Femur (tissue), 1 donor: ENCODE measurements around the gene PADI2.

Experiments used
- DNase-seq: peaks from one replicate; pipeline ENCODE4 v3.0.0-alpha.2; 2017

The PADI2 gene

DNA sequence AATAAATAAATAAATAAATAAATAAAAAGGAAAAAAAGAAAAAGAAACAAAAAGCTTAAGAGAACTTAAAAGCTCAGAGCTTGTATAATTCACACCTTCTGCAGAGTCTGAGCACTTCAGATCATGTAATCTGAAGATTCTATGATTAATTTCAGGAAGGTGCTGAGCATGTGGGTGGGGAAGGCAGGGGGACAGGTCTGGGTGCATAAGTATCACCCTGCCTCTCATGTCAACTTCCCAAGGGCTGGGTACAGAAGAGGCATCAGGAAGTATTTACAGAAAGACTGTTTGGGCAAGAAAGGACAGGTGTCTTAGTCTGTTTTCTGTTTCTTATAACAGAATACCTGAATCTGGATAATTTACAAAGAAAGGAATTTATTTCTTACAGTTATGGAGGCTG lies 20.4 kb upstream of the PADI2 start:
- no peak for DNase-seq

DNA sequence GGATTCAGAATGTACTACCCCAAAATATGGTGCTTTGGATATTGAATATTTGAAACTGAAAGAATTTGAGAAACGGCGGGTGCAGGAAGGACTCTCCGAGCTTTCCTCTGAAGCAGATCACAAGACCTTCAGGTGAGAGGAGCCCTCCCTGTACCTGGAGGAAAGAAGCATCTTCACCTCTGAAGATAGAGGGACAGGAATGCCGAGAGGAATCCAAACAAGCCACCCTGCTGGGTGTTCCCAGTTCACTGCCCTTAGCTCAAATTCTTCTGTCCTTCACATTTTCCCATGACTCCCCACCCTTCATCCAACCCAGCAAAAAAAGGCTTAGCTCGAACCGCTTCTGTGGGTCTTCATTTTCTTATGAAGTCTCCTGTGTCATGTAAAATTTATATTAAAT lies 18.2 kb upstream of the PADI2 start:
- no peak for DNase-seq

DNA sequence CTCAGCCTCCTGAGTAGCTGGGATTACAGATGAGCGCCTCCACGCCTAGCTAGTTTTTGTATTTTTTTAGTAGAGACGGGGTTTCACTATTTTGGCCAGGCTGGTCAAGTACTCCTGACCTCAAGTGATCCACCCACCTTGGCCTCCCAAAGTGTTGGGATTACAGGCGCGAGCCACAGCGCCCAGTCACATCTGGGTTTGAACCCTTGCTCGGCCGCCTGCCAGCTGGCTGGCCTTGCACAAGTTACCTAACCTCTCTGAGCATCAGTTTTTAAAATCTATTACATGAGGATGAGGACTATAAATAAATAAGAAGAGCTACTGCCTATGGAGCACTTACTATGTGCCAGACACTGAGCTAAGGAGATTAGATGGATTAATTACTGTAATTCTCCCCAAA lies 17.7 kb upstream of the PADI2 start:
- no peak for DNase-seq

DNA sequence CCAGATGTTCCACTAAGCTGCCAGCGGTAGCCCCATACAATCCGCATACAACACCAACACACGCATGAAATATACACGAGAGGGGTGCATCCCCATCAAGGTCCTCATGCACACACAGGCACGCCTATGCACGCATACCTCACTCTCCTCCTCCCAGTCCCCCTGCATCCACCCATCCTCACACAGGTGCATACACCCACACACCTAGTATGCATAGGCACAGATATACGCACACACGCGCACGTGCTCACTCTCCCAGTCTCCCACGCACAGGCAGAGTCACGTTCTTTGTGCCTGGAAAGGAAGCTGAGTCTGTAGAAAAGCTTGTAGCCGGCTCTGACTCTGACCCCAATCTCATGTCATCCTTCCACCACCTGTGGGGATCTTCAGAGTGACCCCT lies 16.9 kb upstream of the PADI2 start:
- no peak for DNase-seq

DNA sequence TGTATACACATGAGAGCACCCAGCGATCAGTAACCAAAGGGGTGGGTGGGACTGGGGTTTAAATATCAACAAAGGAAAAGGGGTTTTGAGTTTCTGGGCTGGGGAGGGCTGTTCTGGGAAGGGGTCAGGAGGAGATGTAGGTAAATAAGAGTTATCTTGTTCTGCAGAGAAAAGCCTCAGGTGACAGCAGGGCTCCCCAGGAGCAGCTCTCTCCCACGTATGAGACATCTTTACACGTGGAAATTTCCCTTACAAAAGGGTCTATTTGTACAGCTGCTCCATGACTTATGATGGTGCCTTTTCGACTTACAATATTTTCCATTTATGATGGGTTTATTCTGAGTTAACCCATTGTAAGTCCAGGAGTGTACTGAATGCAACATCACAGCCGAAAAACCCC lies 16.3 kb upstream of the PADI2 start:
- DNase-seq: no peak

DNA sequence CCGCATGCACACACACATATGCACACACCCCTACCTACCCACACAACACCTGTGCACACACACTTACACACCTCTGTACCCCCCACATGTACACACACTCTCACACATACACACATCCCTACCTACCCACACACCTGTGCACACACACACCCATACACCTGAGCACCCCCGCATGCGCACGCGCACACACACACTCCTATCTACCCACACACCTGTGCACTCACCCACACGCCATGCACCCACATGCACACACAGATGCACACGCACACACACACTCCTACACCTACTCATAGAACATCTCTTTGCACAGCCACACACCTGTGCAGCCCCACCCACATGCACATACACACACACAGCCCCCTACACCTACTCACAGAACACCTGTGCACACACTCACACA lies 15.5 kb upstream of the PADI2 start:
- DNase-seq: no peak

DNA sequence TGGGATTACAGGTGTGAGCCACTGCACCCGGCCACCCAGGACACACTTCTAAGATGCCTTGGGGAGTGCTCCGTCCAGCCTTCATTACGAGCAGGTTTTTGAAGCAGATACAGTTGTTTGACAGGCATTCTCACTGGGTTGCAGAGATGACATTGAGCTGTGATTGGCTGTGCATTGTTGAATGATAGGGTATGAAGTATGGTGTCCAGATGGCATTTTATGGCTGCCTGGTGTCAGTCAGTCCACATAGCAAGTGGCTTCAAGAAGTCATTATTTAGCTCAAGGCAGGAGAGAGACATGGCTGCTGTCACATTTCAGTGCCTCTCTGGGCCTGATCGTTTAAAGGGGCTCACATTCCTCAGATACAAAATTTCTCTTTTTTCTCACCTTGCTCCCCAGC lies 14.8 kb upstream of the PADI2 start:
- DNase-seq: no peak

DNA sequence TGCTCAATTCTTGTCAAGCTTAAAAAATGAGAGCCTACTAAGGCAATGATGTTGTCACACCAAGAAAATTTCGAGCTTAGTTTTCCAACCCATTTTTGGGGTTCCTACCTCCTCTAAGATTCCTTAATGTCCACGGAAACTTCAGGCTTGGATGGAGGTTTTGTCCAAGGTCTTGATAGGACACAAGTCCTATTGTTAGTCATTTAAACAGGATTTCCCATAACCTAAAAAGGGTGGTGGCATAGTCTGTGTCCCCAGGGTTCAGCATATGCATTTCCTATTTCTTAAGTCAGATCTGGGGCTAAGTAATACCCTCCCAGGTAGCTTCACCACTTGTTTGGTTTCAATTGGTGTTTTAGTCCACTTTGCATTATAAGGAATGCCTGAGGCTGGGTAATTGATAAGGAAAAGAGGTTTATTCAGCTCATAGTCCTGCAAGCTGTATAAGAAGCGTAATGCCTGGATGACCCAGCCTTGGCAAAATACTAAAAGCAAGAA lies 10.9 kb upstream of the PADI2 start:
- no peak for DNase-seq

DNA sequence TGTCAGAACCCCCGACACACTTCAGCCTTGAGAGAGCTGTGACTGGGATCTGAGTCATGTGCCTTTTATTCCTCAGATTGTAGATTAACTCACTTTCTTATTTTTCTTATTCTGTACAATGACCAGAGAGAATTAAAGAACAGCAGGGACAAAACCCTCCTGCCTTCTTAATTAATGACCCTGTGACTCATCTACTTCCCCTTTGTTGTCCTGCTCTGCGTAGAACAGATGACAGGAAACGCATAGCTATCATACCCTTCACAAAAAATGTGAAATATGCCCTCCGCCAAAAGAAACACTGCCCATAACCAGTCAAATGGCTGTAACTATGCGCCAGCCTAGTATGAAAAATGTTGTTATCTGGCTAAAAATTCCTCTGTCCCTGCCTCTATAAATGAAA lies 9.1 kb upstream of the PADI2 start:
- DNase-seq: no peak

DNA sequence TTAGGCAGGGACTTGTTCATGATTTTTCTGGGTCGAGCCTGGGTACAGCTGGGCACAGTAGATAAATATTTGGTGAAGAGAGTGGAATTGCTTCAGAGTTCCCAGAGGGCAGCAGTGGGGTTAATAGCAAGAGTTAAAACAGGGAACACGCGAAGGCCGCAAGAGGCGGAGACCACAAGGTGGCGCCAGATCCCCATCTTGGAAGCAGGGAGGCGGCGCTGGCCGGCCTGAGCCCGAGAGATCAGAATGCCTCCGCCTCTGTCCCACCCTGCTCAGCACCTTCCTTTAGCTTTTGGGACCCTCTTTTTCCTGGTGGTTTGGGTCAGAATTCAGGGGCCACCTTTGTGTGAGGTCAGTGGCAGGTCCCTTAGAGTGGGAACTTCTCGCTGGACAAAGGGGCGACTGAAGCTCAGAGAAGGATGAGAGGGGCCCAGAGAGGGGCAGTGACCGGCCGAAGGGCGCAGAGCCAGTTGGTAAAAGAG lies 6.5 kb upstream of the PADI2 start:
- peak; percentile 91 for DNase-seq

DNA sequence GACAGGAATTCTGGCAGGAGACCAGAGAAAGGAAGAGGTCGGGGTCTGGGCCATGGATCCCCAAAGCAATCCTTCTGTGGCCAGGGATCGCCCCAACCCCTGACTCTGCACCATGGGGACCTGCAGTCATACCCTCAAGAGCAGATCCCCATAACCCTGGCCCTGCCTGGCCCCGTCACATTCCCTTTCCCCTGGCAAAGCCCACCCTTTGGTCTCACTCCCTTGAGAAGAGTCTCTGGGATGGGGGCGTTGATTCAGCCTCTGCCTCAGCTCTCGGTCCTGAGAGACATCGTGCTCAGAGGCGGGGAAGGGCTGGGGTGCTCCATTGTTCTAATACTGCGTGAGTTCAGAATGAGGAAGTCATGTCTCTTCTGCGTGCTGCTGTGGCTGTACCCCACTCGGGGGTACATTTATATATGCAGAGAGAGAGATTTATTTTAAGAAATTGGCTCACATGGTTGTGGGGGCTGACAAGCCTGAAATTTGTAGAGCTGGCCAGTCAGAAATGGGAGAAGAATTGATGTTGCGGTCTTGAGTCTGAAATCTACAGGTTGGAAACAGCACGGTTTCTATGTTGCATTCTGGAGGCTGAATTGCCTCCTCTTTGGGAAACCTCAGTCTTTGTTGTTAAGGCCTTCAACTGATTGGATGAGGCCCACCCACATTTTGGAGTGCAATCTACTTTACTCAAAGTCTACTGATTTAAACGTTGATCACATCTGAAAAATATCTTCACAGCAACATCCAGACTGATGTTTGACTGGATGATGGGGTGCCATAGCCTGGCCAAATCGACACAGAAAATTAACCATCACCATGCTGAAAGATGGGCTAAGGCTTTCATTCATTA lies 4.2 kb upstream of the PADI2 start:
- DNase-seq: no peak

DNA sequence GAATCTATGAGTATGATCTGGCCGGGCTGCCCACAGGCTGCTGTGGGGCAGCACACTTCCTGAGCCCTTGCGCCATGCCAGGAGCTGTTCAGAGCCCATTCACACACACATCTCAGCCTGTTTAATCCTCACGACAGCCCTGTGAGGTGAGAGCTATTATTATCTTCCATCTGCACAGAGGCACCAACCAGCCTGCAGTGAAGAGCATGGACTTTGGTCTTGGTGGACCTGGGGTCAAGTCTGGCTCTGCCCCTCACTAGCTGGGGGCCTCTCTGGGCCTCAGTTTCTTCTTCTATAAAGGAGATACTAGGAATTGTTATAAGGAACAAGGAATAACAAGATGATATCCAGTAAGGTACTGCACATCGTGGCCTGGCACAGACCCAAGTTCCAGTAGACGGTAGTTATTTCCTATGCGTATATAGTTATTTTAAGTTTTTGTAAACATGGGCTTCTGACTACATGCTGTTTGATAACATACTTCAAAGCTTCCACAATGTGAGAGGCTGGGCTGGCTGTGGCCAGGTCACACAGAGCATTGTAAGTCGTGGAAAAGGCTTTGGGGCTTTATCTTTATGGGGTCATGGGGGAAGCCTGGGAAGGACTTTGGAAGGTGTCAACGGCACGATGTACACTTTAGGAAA lies 3.4 kb upstream of the PADI2 start:
- DNase-seq: no peak

DNA sequence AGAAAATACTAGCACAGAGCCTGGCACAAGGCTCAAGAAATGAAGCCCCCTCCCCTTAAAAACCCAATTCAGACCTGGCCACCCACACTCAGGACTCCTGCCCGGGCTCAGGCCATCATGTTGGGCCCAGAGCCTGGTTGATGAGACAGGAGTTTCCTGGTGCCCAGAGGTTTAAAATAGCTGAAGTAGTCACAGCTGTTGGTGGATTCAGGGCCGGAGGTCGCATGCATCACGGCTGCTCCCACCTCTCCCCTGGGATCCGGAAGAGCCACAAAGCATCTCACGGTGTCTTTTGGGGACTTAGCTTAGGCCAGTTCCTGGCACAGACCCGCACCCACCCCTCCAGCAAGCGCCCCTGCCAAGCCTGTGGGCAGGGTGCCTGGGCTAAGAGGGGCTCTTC lies 2.6 kb upstream of the PADI2 start:
- DNase-seq: no peak

DNA sequence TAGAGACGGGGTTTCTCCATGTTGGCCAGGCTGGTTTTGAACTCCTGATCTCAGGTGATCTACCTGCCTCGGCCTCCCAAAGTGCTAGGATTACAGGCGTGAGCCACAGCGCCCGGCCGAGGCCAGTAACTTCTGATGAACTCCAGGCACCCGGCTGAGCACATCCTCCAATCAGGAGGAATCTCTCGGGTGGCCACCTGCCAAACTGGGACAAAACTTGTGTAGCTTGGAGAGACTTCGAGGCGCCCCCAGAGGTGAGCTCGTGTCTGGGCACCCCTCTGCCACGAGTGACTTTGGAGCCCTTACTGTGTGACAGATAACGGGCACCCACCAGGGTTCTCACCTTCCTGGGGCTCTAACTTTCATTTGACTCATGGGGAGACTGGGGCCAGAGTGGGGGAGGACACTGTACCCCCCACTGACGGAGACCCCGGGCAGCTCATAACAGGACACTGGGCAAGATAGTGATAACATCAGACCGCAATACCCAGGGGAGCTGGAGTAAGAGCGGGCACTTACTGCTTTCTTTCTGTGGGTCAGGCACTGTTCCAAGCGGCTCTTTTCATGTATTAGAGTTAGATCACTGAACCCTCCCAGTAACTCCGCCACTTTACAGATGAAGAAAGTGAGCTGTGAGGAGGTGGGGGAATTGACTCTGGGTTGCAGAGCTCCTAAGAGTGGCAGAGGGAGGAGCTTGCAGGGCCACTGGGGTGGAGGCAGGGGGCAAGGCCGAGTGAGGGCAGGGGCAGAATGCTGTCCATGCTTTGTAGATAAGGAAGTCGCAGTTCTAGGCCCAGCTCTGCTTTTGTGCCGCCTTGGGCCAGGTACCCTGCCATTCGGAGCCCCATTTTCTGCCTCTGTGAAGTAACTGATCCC lies 1.9 kb upstream of the PADI2 start:
- no peak for DNase-seq

DNA sequence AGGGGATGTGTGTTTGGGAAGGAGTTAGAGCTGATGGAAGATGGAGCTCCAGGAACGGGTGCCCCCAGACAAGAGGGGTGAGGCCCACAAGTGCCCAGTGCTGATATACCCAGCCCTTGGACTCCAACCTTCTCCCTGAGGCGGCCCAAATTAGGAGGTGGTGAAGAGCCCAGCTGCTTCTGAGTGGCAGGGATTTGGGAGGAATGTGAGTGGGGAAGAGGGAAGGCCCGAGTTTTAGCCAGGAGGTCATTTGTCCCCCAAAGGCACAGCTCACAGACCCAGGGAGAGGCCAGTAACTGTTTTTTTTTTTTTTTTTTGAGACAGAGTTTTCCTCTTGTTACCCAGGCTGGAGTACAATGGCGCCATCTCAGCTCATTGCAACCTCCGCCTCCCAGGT lies 1.2 kb upstream of the PADI2 start:
- DNase-seq: no peak

DNA sequence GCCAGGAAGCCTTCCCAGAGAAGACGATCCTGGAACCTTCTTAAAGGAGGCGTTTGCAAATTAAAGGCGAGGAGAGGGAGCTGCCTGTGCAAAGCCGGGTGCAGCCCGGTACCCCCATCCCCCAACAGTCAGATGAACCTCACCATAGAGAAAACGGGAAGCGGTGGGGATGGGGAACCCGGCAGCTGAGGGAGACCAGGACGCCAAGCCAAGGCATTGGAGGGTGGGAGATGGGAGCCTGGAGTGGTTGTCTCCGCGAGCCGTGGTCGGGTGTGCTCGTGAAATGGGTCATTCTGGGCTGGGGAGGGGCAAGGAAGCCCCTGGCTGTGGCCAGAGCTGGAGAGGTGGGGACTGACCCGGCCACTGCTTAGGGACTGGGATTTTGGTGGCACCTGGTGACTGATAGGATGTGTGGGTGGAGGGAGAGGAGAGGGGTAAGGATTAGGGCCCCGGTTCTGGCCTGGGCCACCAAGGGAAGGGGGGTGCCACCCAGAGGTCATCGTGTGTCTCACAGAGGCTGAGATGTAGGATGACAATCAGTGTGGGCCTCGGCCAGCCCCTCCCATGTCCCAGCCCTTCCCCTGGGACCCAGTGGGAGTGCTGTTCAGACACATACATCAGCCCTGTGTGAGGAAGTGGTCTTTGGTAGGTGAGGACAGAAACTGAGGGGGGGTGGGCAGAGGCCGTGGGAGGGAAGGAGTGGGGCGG lies 676 bp upstream of the PADI2 start:
- DNase-seq: no peak

DNA sequence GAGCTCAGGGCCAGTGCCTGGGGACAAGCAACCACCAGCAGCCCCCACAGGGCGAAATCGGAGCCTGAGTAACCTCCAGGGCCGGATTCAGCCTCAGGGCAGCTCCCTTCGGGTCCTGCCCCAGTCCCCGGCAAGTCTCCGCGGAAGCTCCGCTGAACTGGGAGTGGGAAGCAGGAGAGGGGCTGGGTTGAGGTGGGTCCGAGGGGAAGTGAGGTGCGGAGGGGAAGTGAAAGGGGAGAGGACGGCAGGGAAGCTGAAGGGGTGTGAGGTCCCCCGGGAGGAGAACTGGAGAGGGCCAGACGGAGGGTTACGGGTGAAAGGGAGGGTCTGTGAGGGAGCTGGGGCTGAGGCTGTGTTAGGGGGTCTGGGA lies 560 bp downstream of the PADI2 start:
- no peak for DNase-seq

DNA sequence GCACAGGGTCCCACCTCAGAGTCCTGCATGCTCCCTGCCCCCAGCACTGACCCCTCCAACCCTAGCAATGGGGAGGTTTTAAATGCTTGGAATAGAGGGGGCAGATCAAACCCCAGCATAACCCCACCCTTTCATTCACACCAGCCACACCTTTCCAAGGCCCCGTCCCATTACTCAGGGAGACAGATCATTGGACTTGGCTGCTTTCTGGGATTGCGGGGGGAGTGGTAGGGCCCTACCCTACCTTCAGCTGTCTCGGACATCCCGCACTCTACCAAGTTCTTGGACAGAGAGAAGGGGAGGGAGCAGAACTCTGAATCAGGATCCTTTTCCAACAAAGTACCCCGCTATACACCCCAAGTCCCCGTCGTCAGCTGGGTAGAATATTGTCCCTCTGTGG lies 983 bp downstream of the PADI2 start:
- DNase-seq: no peak

DNA sequence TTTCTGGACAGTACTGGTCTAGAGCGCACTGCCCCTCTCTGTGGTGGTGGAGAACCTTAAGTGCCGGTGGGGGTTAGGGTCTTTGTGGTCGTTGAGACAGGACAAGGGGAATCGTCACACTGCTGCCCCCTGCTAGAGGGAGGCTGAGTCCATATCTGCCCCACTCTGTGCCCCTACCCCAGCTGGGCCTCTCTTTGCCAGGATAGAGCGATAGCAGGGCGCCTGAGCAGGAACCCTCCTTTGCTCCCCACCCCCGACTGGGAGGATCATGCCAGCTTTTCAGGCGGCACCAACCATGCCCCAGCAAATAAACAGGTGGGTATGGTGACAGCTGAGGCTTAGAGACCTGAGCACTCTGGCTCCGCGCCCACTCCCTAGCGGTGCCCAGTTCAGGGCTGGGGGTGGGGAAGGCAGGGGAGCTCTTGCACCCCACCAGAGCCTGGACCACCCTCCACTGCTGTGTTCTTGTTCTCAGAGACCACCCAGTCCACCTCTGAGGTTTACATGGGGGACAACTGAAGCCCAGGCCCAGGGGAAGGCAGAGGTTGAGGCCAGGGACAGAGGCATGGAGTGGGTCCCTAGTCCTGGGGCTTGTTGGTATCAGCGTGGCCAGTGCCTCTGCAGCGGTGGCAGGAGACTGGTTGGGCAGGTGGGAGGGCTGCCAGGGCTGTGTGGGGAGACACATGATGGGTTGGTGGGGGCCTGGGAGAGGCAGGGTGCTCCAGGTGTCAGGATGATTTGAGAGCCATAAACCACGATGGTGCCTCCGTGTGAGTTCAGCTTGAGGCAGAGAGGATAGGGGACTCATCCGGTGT lies 1.6 kb downstream of the PADI2 start:
- DNase-seq: peak; percentile 50

DNA sequence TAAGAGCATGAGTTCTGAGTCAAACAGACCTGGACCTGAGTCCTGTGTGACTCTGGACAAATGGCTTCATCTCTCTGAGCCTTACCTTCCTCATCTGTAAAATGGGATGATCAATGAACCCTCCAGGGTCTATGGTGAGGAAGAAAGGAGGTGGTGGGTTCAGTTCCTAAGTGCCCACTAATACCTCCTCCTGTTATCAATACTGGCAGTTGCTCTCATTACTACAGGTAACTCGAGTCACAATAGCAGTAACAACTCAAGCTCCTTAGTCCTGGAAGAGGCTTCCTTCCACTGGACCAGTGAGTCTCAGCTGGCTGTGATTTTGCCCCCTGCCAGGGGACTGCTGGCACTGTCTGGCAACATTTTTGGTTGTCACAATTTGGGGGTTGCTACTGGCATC lies 2.6 kb downstream of the PADI2 start:
- DNase-seq: no peak

DNA sequence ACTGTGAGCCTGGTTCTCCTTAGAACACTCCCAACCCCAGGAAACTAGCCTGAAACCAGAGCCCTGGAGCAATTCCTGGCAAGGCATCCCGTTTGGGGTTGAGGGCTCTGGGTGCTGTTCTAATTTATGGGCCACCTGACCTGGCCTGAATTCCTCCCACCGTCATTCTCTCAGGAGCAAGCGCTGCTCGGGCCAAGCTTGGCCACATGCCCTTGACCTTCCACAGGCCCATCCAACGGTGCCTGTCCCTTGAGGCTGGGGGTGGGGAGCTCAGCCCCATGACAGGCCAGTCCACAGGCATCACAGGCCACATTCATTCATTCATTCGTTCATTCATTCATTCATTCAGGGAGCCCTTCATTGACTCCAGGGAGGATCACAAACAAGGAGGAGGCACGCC lies 5.3 kb downstream of the PADI2 start:
- no peak for DNase-seq
